A673 (cell line): ENCODE measurements around the gene DGKD. TPM values are rescaled to one million over a fixed set of nuclear protein-coding genes. Genes with fewer than 3 reads are reported as not detected.

Experiments
- BruUV-seq: library from RNA; stranded (reverse); fragments of 400-500 nt; replicated peaks from 2 replicates; lab custom pipeline; 2021; lab: Mats Ljungman, UMichigan
- CTCF ChIA-PET: fragments of 300-600 bp; sonication (Branson Sonifier 250); formaldehyde crosslinking; loops from one replicate; lab custom pipeline; 2022; ENCODE audit warnings: antibody characterized with exemption; lab: Charles Lee
- POLR2A ChIA-PET: fragments of 300-600 bp; sonication (Branson Sonifier 250); formaldehyde crosslinking; loops from one replicate; lab custom pipeline; 2022; ENCODE audit warnings: antibody characterized with exemption; ENCODE audit not compliant: low non-redundant PET; lab: Charles Lee
- DNase-seq: peaks from one replicate; pipeline ENCODE4 v3.0.0-alpha.2; 2015; ENCODE audit warnings: low spot score
- H3K27ac ChIP-seq: fragments of 200-600 bp; sonication (generic); 2 replicates; pipeline ENCODE4 v1.5.1; 2016; ENCODE audit warnings: mixed run types, low read depth, mild to moderate bottlenecking, mixed read lengths, antibody characterized with exemption, low read length; ENCODE audit not compliant: poor library complexity, severe bottlenecking
- H3K27me3 ChIP-seq: fragments of 200-600 bp; sonication (generic); replicated peaks from 2 replicates; pipeline ENCODE4 v1.6.1; 2017; ENCODE audit warnings: mixed run types, low read depth, mild to moderate bottlenecking, mixed read lengths, antibody characterized with exemption, low read length; ENCODE audit not compliant: insufficient read depth, poor library complexity
- H3K36me3 ChIP-seq: fragments of 200-600 bp; sonication (generic); 2 replicates; pipeline ENCODE4 v1.6.1; 2016; ENCODE audit warnings: mixed run types, mild to moderate bottlenecking, mixed read lengths, antibody characterized with exemption, low read length; ENCODE audit not compliant: insufficient read depth, poor library complexity, severe bottlenecking
- H3K4me1 ChIP-seq: fragments of 200-600 bp; sonication (generic); 2 replicates; pipeline ENCODE4 v1.6.1; 2017; ENCODE audit warnings: mixed run types, mild to moderate bottlenecking, mixed read lengths, antibody characterized with exemption, low read length; ENCODE audit not compliant: insufficient read depth, poor library complexity, severe bottlenecking
- H3K4me3 ChIP-seq: fragments of 200-600 bp; sonication (generic); 2 replicates; pipeline ENCODE4 v1.5.1; 2016; ENCODE audit warnings: low read depth, mixed run types, mild to moderate bottlenecking, mixed read lengths, low read length; ENCODE audit not compliant: poor library complexity, severe bottlenecking
- H3K9me3 ChIP-seq: fragments of 200-600 bp; sonication (generic); 2 replicates; pipeline ENCODE4 v1.6.1; 2016; ENCODE audit warnings: mixed run types, low read depth, mild to moderate bottlenecking, mixed read lengths, antibody characterized with exemption, low read length; ENCODE audit not compliant: poor library complexity, severe bottlenecking
- EZH2 ChIP-seq: fragments of 200-600 bp; sonication (generic); IDR thresholded peaks from 2 replicates; pipeline ENCODE4 v1.6.1; 2017; ENCODE audit warnings: borderline replicate concordance, low read depth, mild to moderate bottlenecking, mixed read lengths, antibody characterized with exemption, low read length; ENCODE audit not compliant: poor library complexity, severe bottlenecking
- intact Hi-C: fragments of 100-400 bp; cut with micrococcal nuclease; formaldehyde crosslinking; loops from one replicate; pipeline ENCODE4 v1.10.0; 2022; ENCODE audit not compliant: unreplicated experiment
- total RNA-seq: library from RNA; stranded (reverse); gene quantifications from 2 replicates; pipeline ENCODE4 v1.2.3, GENCODE V29; 2021
- TF ChIP-seq, protein P1 (sequence below): fragments of 300-800, 200-600 bp; sonication (generic); conservative IDR thresholded peaks from 2 replicates; pipeline ENCODE4 v1.5.1; 2017; ENCODE audit warnings: low read depth, mild to moderate bottlenecking, antibody characterized with exemption, low read length, moderate library complexity, mixed read lengths

DGKD gene
- total RNA-seq, 1 experiment from 2014 or later = 128 TPM

DNA sequence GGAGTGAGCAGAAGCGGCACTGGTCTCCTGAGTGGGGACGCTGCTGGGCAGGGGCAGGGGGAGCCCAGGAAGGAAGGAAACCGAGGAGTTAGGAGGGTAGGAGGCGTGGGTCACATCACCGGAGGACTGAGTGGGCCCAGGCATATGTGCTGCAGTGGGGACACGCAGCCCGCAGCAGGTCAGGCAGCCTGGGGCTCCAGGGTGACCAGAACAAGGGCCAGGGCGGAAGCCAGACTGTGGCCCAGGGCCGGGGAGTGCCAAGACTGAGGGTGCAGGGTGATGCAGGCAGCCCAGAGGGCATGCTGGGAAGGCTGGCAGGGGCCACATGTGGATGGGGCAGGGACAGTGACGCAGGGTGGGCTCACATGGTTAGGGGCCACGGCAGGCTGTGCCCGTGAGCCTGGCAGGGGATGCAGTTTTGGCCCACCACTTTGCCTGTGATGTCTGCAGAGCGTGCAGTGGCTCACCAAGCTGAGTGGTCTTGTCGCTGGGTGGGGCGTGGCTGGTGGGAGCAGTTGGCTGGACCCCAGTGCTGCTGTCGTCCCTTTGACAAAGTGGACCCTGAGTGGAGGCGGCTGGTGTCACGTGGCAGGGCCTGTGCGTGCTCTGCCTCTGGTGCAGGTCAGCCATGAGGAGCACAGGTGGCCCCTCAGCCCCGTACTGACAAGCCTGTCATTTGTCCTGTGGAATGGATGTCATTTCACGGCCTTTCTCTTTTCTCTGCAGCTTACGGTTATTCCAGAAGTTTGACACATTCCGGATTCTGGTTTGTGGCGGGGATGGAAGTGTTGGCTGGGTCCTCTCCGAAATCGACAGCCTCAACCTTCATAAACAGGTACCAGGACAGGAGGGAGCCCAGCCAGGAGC lies 87.1 kb downstream of the DGKD start:
- intact Hi-C loops = loop anchor here (2.0 kb wide), 2 partner anchors 85 to 189 kb away; no protein-coding TSS in a partner anchor
- Histone ChIP-seq H3K27me3 (no peaks in the 10 kb centered on the region), H3K36me3 (peaks cover 26% of the 10 kb centered on the region), H3K4me3 (no peak overlapping the region), H3K4me1 (peaks cover 4% of the 10 kb centered on the region), H3K27ac (peak overlapping the region; percentile 23), H3K9me3 (no peaks in the 10 kb centered on the region)
- TF ChIP-seq, protein P1, sequence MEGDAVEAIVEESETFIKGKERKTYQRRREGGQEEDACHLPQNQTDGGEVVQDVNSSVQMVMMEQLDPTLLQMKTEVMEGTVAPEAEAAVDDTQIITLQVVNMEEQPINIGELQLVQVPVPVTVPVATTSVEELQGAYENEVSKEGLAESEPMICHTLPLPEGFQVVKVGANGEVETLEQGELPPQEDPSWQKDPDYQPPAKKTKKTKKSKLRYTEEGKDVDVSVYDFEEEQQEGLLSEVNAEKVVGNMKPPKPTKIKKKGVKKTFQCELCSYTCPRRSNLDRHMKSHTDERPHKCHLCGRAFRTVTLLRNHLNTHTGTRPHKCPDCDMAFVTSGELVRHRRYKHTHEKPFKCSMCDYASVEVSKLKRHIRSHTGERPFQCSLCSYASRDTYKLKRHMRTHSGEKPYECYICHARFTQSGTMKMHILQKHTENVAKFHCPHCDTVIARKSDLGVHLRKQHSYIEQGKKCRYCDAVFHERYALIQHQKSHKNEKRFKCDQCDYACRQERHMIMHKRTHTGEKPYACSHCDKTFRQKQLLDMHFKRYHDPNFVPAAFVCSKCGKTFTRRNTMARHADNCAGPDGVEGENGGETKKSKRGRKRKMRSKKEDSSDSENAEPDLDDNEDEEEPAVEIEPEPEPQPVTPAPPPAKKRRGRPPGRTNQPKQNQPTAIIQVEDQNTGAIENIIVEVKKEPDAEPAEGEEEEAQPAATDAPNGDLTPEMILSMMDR = no peak
- no peak for TF ChIP-seq EZH2
- POLR2A ChIA-PET = no interaction called here
- BruUV-seq = no TSS peak
- CTCF ChIA-PET = no interaction called here
- no peak for DNase-seq

DNA sequence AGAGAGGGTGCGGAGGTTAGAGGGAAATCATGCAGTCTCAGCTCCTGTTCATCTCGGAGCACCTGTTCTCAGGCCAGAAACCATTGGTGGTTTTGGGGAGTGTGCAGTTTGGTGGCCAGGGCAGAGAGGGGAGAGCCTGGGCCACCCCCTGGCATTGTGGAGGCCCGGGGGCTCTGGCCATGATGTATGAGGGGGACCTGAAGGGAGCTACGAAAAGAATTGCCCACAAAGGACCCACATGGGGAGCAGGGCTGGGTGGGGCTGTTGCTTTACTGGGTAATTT lies 87.7 kb downstream of the DGKD start:
- no peak for DNase-seq
- POLR2A ChIA-PET = no interaction called here
- BruUV-seq = no TSS peak
- Histone ChIP-seq H3K36me3 (peaks cover 20% of the 10 kb centered on the region), H3K4me3 (no peak overlapping the region), H3K9me3 (no peaks in the 10 kb centered on the region), H3K4me1 (peaks cover 4% of the 10 kb centered on the region), H3K27ac (no peak overlapping the region), H3K27me3 (no peaks in the 10 kb centered on the region)
- CTCF ChIA-PET = no interaction called here
- TF ChIP-seq, protein P1 = no peak
- TF ChIP-seq EZH2 = no peak
- intact Hi-C loops = loop anchor here (2.0 kb wide), 2 partner anchors 85 to 189 kb away; no protein-coding TSS in a partner anchor

DNA sequence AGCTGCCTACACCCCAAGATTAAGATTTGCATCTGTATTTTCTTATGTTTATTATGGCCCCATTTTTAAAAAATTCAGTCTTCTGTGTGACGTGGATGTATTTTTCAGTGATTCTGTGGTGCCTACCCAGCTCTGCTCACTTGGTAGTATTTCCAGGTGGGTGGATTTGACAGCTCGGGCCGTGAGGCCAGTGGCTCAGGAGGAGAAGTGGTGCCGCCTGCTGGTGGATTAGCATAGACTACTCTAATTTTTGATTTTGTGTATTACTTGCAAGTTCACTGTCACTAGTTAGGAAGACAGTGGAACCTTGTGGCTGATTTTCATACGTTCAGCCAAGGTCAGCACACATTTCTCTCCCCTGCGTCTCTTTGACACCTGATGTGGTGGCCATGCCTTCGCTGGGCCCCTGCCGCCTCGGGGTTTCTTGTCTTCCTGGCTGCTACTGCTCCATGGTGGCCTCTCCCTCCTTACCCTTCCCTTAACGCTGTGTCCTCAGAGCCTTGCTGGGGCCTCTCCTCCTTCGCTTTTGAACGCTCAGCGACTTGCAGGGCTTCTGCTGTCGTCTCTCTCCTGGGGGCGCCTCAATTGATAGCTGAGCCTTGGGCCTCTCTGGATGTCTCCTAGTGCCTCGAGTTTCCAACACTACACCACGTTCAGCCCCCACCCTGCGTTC lies 89.4 kb downstream of the DGKD start:
- no peak overlapping the region for H3K4me3 ChIP-seq
- H3K4me1 ChIP-seq = peaks cover 3% of the 10 kb centered on the region
- CTCF ChIA-PET = interaction anchor here (0.6 to 1.5 kb wide), 5 partner anchors 27 to 838 kb away, joined by 3 to 5 read pairs (median 3); no protein-coding TSS in a partner anchor
- peak overlapping the region; percentile 43 for H3K27ac ChIP-seq
- TF ChIP-seq, protein P1 = peak; percentile 85
- TF ChIP-seq EZH2 = no peak
- no TSS peak for BruUV-seq
- no peaks in the 10 kb centered on the region for H3K27me3 ChIP-seq
- no peaks in the 10 kb centered on the region for H3K9me3 ChIP-seq
- intact Hi-C loops = loop anchor here (1.0 to 2.0 kb wide), 3 partner anchors 39 to 191 kb away; no protein-coding TSS in a partner anchor
- H3K36me3 ChIP-seq = peaks cover 27% of the 10 kb centered on the region
- POLR2A ChIA-PET = no interaction called here
- DNase-seq = peak; percentile 86
